AG10803 (cell line): ENCODE results near the gene ABLIM3.

Source experiments
- DNase-seq: peaks from one replicate; pipeline ENCODE4 v3.0.0; 2010; ENCODE audit warnings: low read depth
- H3K4me3 ChIP-seq: 2 replicates; pipeline ENCODE4 v1.5.1; 2011; ENCODE audit warnings: mild to moderate bottlenecking, low read length, control low read depth
- CTCF ChIP-seq: conservative IDR thresholded peaks from 2 replicates; pipeline ENCODE4 v1.5.1; 2011; ENCODE audit warnings: mild to moderate bottlenecking, low read length, control low read depth, inconsistent platforms

The ABLIM3 gene

DNA sequence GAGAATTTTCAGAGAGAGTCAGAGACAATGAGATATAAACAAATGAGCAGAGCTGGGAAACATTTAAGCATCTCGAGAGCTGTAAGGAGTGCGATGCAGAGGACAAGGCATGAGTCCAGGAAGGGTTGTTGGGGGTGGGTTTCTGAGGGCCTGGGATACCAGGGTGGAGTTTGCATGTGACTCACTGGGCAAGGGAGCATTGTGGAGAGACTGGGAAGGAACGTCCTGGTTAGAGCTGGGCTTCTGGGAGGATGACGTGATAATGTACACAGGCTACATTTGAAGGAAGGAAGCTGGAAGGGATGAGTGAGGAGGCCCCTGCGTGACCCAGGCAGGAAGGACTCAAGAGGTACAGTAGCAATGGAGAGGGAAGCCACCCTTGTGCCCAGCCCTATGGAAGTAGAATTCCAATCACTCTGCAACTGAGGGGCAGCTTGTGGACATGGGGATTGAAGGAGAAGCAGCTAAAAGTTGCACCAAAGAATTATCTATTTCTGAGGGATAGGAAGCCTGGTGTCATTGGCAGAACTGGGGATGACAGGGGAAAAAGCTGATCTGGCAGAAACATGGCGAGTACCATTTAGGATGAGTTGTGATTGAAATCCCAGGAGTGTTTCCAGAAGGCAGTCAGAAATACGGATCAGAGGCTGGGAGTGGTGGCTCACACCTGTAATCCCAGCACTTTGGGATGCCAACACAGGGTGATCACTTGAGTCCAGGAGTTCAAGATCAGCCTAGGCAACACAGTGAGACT lies 71.1 kb downstream of the ABLIM3 start:
- no peak for TF ChIP-seq CTCF
- DNase-seq: peak; percentile 97
- H3K4me3 ChIP-seq: no peak overlapping the region

DNA sequence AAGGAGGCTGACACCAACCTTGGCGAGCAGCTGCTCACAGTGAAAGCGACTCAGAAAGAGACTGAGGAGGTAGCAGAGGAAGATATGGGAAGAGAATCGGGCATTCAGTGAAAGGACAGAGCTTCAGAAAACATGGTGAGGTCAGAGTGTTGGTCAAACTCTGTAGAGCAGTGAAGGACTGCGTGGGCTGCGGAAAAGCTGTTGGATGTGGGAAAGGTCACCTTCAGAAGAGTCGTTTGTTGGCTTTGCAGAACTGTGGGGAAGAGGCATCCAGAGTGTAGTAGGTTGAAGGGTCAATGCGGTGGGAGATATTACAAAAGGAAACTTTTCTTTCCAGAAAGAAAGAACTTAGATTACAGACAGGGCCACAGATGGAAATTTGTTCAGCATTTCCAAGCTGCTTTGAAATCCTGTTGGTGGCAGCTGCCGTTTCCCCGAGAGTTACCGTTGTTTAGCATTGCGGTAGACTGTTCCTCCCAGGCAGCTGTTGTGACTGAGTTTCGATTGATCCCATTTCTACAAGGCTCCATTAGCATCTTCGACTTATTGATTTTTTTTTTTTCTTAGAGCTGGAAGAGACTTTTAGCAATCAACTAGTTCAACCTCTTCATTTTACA lies 72.1 kb downstream of the ABLIM3 start:
- DNase-seq: no peak
- TF ChIP-seq CTCF: no peak
- H3K4me3 ChIP-seq: no peak overlapping the region

- DNase-seq: peak; percentile 43
Observed at GRCh38 chr5:149215478-149216090, 74.3 kb downstream of the ABLIM3 start.

DNA sequence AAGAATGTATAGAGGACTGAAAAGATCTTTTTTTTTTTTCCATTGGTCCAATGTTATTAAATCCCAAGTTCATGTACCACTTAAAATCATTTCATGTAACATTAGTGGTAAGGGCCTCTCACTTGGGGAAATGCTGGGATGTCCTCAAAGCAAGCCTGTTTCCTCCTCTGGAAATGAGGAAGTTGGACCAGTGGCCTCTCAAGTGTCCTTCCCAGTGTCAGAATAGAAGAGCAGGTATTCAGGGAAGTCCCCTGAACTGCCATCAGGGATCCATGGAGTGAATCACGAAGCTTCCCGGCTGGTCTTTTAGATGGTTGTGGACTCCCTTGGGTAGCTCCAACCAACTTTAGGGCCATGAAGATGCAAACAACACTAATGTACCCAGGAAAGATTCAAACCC lies 75.2 kb downstream of the ABLIM3 start:
- no peak overlapping the region for H3K4me3 ChIP-seq
- no peak for DNase-seq
- TF ChIP-seq CTCF: no peak

More at GRCh38 chr5:149215478-149216090, 74.3 kb downstream of the ABLIM3 start:
- no peak for TF ChIP-seq CTCF
- H3K4me3 ChIP-seq: no peak overlapping the region

DNA sequence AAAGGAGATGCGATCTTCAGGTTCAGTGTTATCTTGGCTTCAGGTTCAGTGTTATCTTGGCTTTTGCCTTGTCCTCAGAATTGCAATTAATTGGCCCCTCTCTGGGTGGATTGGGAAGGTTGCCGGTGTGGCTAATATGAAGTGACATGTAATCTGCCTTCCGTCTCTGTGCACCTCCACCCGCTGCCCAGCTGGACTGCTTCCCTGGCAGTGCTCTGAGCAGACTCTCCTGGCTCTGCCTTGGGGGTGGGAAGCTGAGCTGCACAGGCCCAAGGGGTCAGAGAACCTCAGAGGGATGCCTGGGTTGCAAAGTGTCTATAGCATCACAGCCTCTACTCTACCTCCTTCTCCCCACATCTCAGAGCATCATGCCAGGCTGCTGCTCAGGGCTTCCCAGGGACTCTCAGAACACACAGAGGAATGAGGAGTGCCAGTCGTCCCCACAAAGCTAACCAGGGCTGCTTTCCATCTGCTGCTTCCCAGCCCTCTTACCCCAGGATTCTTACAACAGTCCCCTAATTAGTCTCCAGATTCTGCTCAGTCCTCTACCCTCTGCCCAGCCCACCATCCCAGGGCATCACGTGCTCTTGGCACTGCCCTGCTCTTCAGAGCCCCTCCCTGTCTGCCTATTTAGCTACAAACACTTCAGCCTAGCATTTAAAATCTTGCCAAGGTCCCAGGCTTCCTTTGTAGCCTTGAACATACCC lies 76.0 kb downstream of the ABLIM3 start:
- no peak for TF ChIP-seq CTCF
- H3K4me3 ChIP-seq: no peak overlapping the region
- no peak for DNase-seq

GRCh38 chr5:149217803-149218155 lies 76.5 kb downstream of the ABLIM3 start:
- no peak for DNase-seq
- no peak for TF ChIP-seq CTCF
- H3K4me3 ChIP-seq: no peak overlapping the region
